A673 (cell line): ENCODE results near the gene AEBP2. TPM values are rescaled to one million over a fixed set of nuclear protein-coding genes. Genes with fewer than 3 reads are reported as not detected.
"Not testable (repeated sequence)": the region's sequence is repeated elsewhere in the genome, so short reads cannot be mapped to it uniquely, and the experiment has no call there.

ENCODE experiments used
- BruUV-seq: library from RNA; stranded (reverse); fragments of 400-500 nt; replicated peaks from 2 replicates; lab custom pipeline; 2021; lab: Mats Ljungman, UMichigan
- CTCF ChIA-PET: fragments of 300-600 bp; sonication (Branson Sonifier 250); formaldehyde crosslinking; loops from one replicate; lab custom pipeline; 2022; ENCODE audit warnings: antibody characterized with exemption; lab: Charles Lee
- POLR2A ChIA-PET: fragments of 300-600 bp; sonication (Branson Sonifier 250); formaldehyde crosslinking; loops from one replicate; lab custom pipeline; 2022; ENCODE audit warnings: antibody characterized with exemption; ENCODE audit not compliant: low non-redundant PET; lab: Charles Lee
- DNase-seq: peaks from one replicate; pipeline ENCODE4 v3.0.0-alpha.2; 2015; ENCODE audit warnings: low spot score
- H3K27ac ChIP-seq: fragments of 200-600 bp; sonication (generic); 2 replicates; pipeline ENCODE4 v1.5.1; 2016; ENCODE audit warnings: mixed run types, low read depth, mild to moderate bottlenecking, mixed read lengths, antibody characterized with exemption, low read length; ENCODE audit not compliant: poor library complexity, severe bottlenecking
- H3K27me3 ChIP-seq: fragments of 200-600 bp; sonication (generic); replicated peaks from 2 replicates; pipeline ENCODE4 v1.6.1; 2017; ENCODE audit warnings: mixed run types, low read depth, mild to moderate bottlenecking, mixed read lengths, antibody characterized with exemption, low read length; ENCODE audit not compliant: insufficient read depth, poor library complexity
- H3K36me3 ChIP-seq: fragments of 200-600 bp; sonication (generic); 2 replicates; pipeline ENCODE4 v1.6.1; 2016; ENCODE audit warnings: mixed run types, mild to moderate bottlenecking, mixed read lengths, antibody characterized with exemption, low read length; ENCODE audit not compliant: insufficient read depth, poor library complexity, severe bottlenecking
- H3K4me1 ChIP-seq: fragments of 200-600 bp; sonication (generic); 2 replicates; pipeline ENCODE4 v1.6.1; 2017; ENCODE audit warnings: mixed run types, mild to moderate bottlenecking, mixed read lengths, antibody characterized with exemption, low read length; ENCODE audit not compliant: insufficient read depth, poor library complexity, severe bottlenecking
- H3K4me3 ChIP-seq: fragments of 200-600 bp; sonication (generic); 2 replicates; pipeline ENCODE4 v1.5.1; 2016; ENCODE audit warnings: low read depth, mixed run types, mild to moderate bottlenecking, mixed read lengths, low read length; ENCODE audit not compliant: poor library complexity, severe bottlenecking
- H3K9me3 ChIP-seq: fragments of 200-600 bp; sonication (generic); 2 replicates; pipeline ENCODE4 v1.6.1; 2016; ENCODE audit warnings: mixed run types, low read depth, mild to moderate bottlenecking, mixed read lengths, antibody characterized with exemption, low read length; ENCODE audit not compliant: poor library complexity, severe bottlenecking
- CTCF ChIP-seq: fragments of 300-800, 200-600 bp; sonication (generic); conservative IDR thresholded peaks from 2 replicates; pipeline ENCODE4 v1.5.1; 2017; ENCODE audit warnings: low read depth, mild to moderate bottlenecking, antibody characterized with exemption, low read length, moderate library complexity, mixed read lengths
- EZH2 ChIP-seq: fragments of 200-600 bp; sonication (generic); IDR thresholded peaks from 2 replicates; pipeline ENCODE4 v1.6.1; 2017; ENCODE audit warnings: borderline replicate concordance, low read depth, mild to moderate bottlenecking, mixed read lengths, antibody characterized with exemption, low read length; ENCODE audit not compliant: poor library complexity, severe bottlenecking
- intact Hi-C: fragments of 100-400 bp; cut with micrococcal nuclease; formaldehyde crosslinking; loops from one replicate; pipeline ENCODE4 v1.10.0; 2022; ENCODE audit not compliant: unreplicated experiment
- total RNA-seq: library from RNA; stranded (reverse); gene quantifications from 2 replicates; pipeline ENCODE4 v1.2.3, GENCODE V29; 2021

AEBP2 gene
- total RNA-seq, 1 experiment from 2014 or later, result 47.6 TPM

- intact Hi-C loops, result no loop called here
- no peak overlapping the region for H3K4me3 ChIP-seq
- POLR2A ChIA-PET, result no interaction called here
Measured at GRCh38 chr12:19394385-19394784, 44.9 kb upstream of the AEBP2 start.

GRCh38 chr12:19397534-19397933 is 41.8 kb upstream of the AEBP2 start:
- CTCF ChIA-PET, result interaction anchor here (0.7 kb wide), 1 partner anchor 15 kb away, joined by 3 read pairs; no protein-coding TSS in a partner anchor
- TF ChIP-seq CTCF, result no peak
- TF ChIP-seq EZH2, result no peak
- no TSS peak for BruUV-seq
- no peaks in the 10 kb centered on the region for H3K9me3 ChIP-seq
- H3K27ac ChIP-seq, result no peak overlapping the region
- POLR2A ChIA-PET, result no interaction called here
- H3K4me1 ChIP-seq, result no peaks in the 10 kb centered on the region
- no peak for DNase-seq
- H3K4me3 ChIP-seq, result no peak overlapping the region
- H3K36me3 ChIP-seq, result no peaks in the 10 kb centered on the region
- intact Hi-C loops, result no loop called here
- H3K27me3 ChIP-seq, result no peaks in the 10 kb centered on the region

More at GRCh38 chr12:19394385-19394784, 44.9 kb upstream of the AEBP2 start:
- no TSS peak for BruUV-seq
- no peak for TF ChIP-seq EZH2
- no peak for TF ChIP-seq CTCF
- Histone ChIP-seq H3K27me3 (no peaks in the 10 kb centered on the region), H3K4me1 (no peaks in the 10 kb centered on the region), H3K27ac (no peak overlapping the region), H3K36me3 (no peaks in the 10 kb centered on the region), H3K9me3 (no peaks in the 10 kb centered on the region)
- DNase-seq, result no peak
- CTCF ChIA-PET, result interaction anchor here (0.7 kb wide), 1 partner anchor 1325 kb away, joined by 3 read pairs; no protein-coding TSS in a partner anchor

DNA sequence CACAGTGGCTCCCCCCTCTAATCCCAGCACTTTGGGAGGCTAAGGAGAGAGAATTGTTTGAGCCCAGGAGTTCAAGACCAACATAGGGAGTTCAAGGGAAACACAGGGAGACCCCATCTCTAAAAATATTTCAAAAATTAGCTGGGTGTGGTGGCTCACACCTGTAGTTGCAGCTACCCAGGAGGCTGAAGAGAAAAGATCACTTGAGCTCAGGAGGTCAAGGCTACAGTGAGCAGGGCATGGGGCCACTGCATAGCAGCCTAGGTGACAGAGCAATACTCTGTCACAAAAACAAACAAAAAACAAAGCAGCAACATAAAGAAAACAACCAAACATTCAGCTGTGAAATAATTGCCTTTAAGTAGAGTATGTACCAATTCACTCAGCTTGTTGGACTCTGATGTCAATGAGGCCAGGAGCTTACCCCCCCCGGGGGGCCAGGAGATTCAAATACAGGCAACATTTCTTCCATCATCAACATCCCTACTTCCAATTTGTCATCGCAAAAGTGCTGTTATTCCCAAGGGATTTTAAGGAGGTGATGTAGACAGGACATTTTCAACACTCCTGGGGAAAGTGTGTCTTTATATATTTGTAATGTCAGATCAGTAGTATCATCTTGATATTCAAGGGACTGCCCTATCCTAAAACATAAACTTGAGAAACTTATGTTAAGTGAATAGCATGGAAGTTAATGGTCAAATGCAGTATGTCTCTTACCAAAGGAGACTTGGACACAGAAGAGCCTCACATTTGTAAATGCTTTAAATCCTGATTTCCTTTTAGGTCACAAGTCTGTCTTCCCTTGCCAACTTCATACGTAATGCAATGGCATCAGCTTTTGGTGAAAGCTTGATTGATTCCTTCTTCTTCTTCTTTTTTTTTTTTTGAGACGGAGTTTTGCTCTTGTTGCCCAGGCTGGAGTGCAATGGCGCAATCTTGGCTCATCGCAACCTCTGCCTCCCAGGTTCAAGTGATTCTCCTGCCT is 40.6 kb upstream of the AEBP2 start:
- intact Hi-C loops, result no loop called here
- no peaks in the 10 kb centered on the region for H3K4me1 ChIP-seq
- POLR2A ChIA-PET, result no interaction called here
- no peaks in the 10 kb centered on the region for H3K36me3 ChIP-seq
- H3K4me3 ChIP-seq, result no peak overlapping the region
- no peak for DNase-seq
- H3K9me3 ChIP-seq, result no peaks in the 10 kb centered on the region
- CTCF ChIA-PET, result no interaction called here
- no peaks in the 10 kb centered on the region for H3K27me3 ChIP-seq
- no peak for TF ChIP-seq EZH2
- no peak for TF ChIP-seq CTCF
- H3K27ac ChIP-seq, result no peak overlapping the region
- BruUV-seq, result no TSS peak

DNA sequence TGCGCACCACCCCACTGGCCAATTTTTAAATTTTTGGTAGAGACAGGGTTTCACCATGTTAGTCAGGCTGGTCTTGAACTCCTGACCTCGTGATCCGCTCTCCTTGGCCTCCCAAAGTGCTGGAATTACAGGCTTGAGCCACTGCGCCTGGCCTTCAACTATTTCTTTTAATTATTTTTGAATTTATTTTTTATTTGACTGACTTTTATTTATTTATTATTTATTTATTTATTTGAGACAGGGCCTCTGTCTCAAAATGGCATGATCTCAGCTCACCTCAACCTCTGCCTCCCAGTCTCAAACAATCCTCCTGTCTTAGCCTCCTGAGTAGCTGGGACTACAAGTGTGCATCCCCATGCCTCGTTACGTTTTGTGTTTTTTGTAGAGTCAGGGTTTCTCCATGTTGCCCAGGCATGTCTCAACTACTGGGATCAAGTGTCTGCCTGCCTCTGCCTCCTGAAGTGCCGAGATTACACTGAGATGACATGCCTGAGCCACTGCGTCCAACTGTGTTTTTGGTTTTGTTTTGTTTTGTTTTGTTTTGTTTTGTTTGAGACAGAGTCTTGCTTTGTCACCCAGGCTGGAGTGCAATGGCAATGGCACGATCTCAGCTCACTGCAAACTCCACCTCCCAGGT is 38.5 kb upstream of the AEBP2 start:
- intact Hi-C loops, CTCF ChIA-PET: not testable (repeated sequence)

More for the DNA sequence above, 38.5 kb upstream of the AEBP2 start:
- H3K27me3 ChIP-seq, H3K36me3 ChIP-seq, H3K27ac ChIP-seq, POLR2A ChIA-PET, H3K4me1 ChIP-seq, BruUV-seq, H3K4me3 ChIP-seq, H3K9me3 ChIP-seq, DNase-seq: not testable (repeated sequence)
